GM23248 (cell line): Measurements from ENCODE around the gene TSPOAP1. TPM values are rescaled to one million over a fixed set of nuclear protein-coding genes. Genes with fewer than 3 reads are reported as not detected.

Source experiments
- DNase-seq: peaks from one replicate; pipeline ENCODE4 v3.0.0-alpha.2; 2015
- H2AFZ ChIP-seq: fragments of 200-600 bp; sonication (generic); 2 replicates; pipeline ENCODE4 v1.6.1; 2016; ENCODE audit warnings: antibody characterized with exemption
- H3F3A ChIP-seq: fragments of 200-600 bp; sonication (generic); 2 replicates; pipeline ENCODE4 v1.6.1; 2016; ENCODE audit warnings: mild to moderate bottlenecking, antibody characterized with exemption, mixed run types; ENCODE audit not compliant: insufficient read depth
- H3K27ac ChIP-seq: fragments of 200-600 bp; sonication (generic); 2 replicates; pipeline ENCODE4 v1.5.1; 2016; ENCODE audit warnings: mild to moderate bottlenecking
- H3K27me3 ChIP-seq: fragments of 200-600 bp; sonication (generic); replicated peaks from 2 replicates; pipeline ENCODE4 v1.6.1; 2016; ENCODE audit warnings: mild to moderate bottlenecking; ENCODE audit not compliant: insufficient read depth
- H3K36me3 ChIP-seq: fragments of 200-600 bp; sonication (generic); 2 replicates; pipeline ENCODE4 v1.6.1; 2016; ENCODE audit warnings: low read depth, mild to moderate bottlenecking
- H3K4me1 ChIP-seq: fragments of 200-600 bp; sonication (generic); 2 replicates; pipeline ENCODE4 v1.6.1; 2016; ENCODE audit warnings: mild to moderate bottlenecking; ENCODE audit not compliant: insufficient read depth
- H3K4me2 ChIP-seq: fragments of 200-600 bp; sonication (generic); one replicate; pipeline ENCODE4 v1.6.1; 2016; ENCODE audit warnings: mild to moderate bottlenecking; ENCODE audit not compliant: unreplicated experiment
- H3K4me3 ChIP-seq: fragments of 200-600 bp; sonication (generic); 2 replicates; pipeline ENCODE4 v1.5.1; 2016; ENCODE audit warnings: mild to moderate bottlenecking
- H3K79me2 ChIP-seq: fragments of 200-600 bp; sonication (generic); 2 replicates; pipeline ENCODE4 v1.6.1; 2016; ENCODE audit warnings: mild to moderate bottlenecking; ENCODE audit not compliant: insufficient read depth
- H3K9ac ChIP-seq: fragments of 200-600 bp; sonication (generic); 2 replicates; pipeline ENCODE4 v1.6.1; 2016; ENCODE audit warnings: mild to moderate bottlenecking
- H3K9me2 ChIP-seq: fragments of 200-600 bp; sonication (generic); 2 replicates; pipeline ENCODE4 v1.6.1; 2016; ENCODE audit warnings: mixed run types, mild to moderate bottlenecking, moderate library complexity; ENCODE audit not compliant: insufficient read depth
- H3K9me3 ChIP-seq: fragments of 200-600 bp; sonication (generic); one replicate; pipeline ENCODE4 v1.6.1; 2017; ENCODE audit warnings: low read depth
- H4K20me1 ChIP-seq: fragments of 200-600 bp; sonication (generic); 2 replicates; pipeline ENCODE4 v1.6.0; 2016; ENCODE audit not compliant: insufficient read depth
- EZH2 ChIP-seq: fragments of 200-600 bp; sonication (generic); IDR thresholded peaks from 2 replicates; pipeline ENCODE4 v1.6.1; 2018; ENCODE audit warnings: antibody characterized with exemption, mild to moderate bottlenecking; ENCODE audit not compliant: insufficient read depth, poor library complexity, severe bottlenecking
- EZH2phosphoT487 ChIP-seq: fragments of 200-600 bp; sonication (generic); IDR thresholded peaks from 2 replicates; pipeline ENCODE4 v1.6.1; 2018; ENCODE audit warnings: antibody characterized with exemption, moderate library complexity, mild to moderate bottlenecking, low read depth; ENCODE audit not compliant: insufficient read depth
- WGBS, 2 experiments: methylation state at CpG; one replicate each; pipeline ENCODE4 v1.1.6; 2015 to 2017; ENCODE audit warnings: low lambda C conversion rate in 2 of 2, low coverage in 1 of 2; ENCODE audit errors: missing lambda C conversion rate in 2 of 2; 5-methylcytosine and 5-hydroxymethylcytosine counted together
- in situ Hi-C: fragments of 300-500 bp; cut with MboI; formaldehyde crosslinking; loops from 2 replicates; pipeline ENCODE4 v1.15.0; 2020
- polyA plus RNA-seq: library from polyadenylated mRNA; unstranded; fragments of >200 nt; fragmentation: Nextera tagmentation; extraction: Ambion mirVana; gene quantifications from 2 replicates; pipeline ENCODE4 v1.2.1, GENCODE V29; 2016
- total RNA-seq: library from RNA; depleted of rRNA; stranded (reverse); fragments of >200 nt; shearing (Covaris generic); gene quantifications from 2 replicates; pipeline ENCODE4 v1.2.3, GENCODE V29; 2014

The TSPOAP1 gene
- total and polyA plus RNA-seq, 2 experiments from 2014 or later = 0.76 to 1.0 TPM

DNA sequence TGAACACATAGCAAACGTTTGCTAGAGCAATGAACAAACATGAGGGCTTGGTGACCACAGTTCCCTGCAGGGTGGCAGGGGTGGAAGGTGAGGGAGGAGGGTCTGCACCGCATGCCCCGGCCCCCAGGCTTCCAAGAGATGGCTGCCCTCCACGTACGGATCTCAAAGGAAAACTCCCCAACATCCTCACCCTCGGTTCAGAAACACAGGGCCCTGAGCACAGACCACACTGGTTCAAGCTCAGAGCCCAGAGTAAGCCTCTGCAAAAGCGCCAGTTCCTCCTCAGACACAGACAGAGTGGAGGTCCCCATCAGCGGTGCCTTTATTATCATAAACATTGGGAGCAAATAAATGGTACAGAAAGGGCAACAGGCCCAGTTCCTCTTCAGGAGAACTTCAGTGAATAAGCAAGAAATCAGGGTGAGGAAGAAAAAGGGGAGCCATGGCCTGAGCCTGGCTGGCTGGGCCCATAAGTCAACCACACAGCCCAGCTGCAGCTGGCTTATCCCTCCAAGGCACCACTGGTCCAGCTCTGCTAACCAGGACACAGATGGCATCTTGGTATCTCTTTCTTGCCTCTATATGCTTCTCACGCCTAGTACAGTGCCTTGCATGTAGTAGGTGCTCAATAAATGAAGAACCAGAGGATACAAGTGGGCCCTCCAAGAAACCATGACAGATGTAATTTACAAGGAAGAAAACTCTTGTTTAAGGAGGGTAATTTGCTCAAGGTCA lies 58.9 kb downstream of the TSPOAP1 start:
- no peak for DNase-seq
- TF ChIP-seq EZH2phosphoT487 = no peak
- no peak for TF ChIP-seq EZH2

DNA sequence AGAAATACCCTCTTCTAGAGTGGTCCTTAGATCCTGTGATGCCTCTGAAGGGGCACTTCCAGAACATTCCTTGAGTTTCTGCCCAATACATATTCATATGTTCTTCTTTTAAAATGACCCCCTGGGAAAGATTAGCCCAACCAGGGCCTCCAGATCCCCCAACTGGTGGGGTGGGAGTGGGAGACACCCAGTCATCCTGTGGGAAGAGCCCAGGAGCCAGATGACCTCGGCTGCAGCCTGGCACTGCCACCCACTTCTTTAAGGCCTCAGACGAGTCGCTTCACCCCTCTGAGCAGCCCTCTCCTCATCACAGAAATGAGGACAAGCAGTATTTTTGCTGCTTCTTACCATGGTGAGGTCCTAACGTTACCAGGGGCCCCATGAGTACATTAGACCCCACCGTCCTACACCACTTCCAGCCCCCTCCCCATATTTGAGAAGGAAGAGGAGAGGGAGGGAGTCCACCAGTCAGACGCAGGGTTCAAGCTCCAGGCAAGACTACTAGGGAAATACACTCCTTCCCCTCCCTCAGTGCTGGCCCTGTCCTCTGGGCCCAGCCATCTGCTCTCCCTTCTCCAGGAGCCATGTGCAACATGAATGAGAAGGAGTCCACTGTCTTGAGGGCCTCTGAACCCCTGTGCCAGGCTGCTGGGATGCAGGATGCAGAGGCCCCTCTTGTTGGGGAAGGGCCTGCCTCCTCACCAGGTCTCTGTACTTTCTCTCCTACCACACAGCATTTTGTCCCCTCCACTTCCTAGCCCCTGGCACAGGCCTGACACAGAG lies 59.6 kb downstream of the TSPOAP1 start:
- H4K20me1 ChIP-seq = no peaks in the 10 kb centered on the region
- H3K9me2 ChIP-seq = no peaks in the 10 kb centered on the region
- H3K4me1 ChIP-seq = no peaks in the 10 kb centered on the region
- no peaks in the 10 kb centered on the region for H3F3A ChIP-seq
- no peak overlapping the region for H2AFZ ChIP-seq
- H3K4me2 ChIP-seq = no peak overlapping the region
- peaks cover 19% of the 10 kb centered on the region; the same call in 1 of the 2 replicates for H3K27me3 ChIP-seq
- no peaks in the 10 kb centered on the region for H3K36me3 ChIP-seq
- no peak overlapping the region for H3K4me3 ChIP-seq
- no peak for TF ChIP-seq EZH2phosphoT487
- no peaks in the 10 kb centered on the region for H3K79me2 ChIP-seq
- in situ Hi-C loops = no loop called here
- no peaks in the 10 kb centered on the region for H3K9me3 ChIP-seq
- WGBS, 2 experiments = 30 to 42% methylated on average over 6 of the region's 6 CpGs
- no peak overlapping the region for H3K27ac ChIP-seq
- DNase-seq = no peak
- H3K9ac ChIP-seq = no peak overlapping the region

More for the DNA sequence above, 58.9 kb downstream of the TSPOAP1 start:
- Histone ChIP-seq H3K4me2 (no peak overlapping the region), H3K79me2 (no peaks in the 10 kb centered on the region), H3K27ac (no peak overlapping the region), H4K20me1 (no peaks in the 10 kb centered on the region), H3K27me3 (0 out of 2 replicates have a peak, but pooled peaks cover 11% of the 10 kb centered on the region), H3K4me1 (no peaks in the 10 kb centered on the region), H3K36me3 (no peaks in the 10 kb centered on the region), H3K9ac (no peak overlapping the region), H2AFZ (no peak overlapping the region), H3K4me3 (no peak overlapping the region), H3F3A (no peaks in the 10 kb centered on the region), H3K9me3 (no peaks in the 10 kb centered on the region), H3K9me2 (no peaks in the 10 kb centered on the region)
- 38 to 43% methylated on average over 9 of the region's 9 CpGs for WGBS, 2 experiments
- in situ Hi-C loops = no loop called here

DNA sequence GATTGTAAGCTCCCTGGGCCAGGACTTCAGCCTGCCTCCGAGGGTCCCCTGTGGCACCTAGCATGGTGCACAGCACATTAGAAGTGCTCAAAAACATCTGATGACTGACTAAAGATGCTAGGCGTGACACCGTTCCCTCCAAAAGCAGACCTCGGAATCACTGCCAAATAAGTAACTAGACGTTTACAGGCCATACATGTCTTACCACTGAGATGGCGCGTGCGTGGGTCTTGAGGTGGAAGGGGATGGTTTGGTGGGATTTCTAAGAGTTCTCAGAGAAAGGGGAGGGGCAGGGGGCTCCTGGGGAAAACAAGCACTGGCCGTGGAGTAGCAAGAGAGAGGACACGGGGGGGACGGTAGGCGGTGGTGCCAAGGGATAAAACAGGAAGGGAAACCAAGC lies 60.3 kb downstream of the TSPOAP1 start:
- WGBS, 2 experiments = 60 to 64% methylated on average over 9 to 12 of the region's 12 CpGs
- no peaks in the 10 kb centered on the region for H3K9me3 ChIP-seq
- in situ Hi-C loops = no loop called here

DNA sequence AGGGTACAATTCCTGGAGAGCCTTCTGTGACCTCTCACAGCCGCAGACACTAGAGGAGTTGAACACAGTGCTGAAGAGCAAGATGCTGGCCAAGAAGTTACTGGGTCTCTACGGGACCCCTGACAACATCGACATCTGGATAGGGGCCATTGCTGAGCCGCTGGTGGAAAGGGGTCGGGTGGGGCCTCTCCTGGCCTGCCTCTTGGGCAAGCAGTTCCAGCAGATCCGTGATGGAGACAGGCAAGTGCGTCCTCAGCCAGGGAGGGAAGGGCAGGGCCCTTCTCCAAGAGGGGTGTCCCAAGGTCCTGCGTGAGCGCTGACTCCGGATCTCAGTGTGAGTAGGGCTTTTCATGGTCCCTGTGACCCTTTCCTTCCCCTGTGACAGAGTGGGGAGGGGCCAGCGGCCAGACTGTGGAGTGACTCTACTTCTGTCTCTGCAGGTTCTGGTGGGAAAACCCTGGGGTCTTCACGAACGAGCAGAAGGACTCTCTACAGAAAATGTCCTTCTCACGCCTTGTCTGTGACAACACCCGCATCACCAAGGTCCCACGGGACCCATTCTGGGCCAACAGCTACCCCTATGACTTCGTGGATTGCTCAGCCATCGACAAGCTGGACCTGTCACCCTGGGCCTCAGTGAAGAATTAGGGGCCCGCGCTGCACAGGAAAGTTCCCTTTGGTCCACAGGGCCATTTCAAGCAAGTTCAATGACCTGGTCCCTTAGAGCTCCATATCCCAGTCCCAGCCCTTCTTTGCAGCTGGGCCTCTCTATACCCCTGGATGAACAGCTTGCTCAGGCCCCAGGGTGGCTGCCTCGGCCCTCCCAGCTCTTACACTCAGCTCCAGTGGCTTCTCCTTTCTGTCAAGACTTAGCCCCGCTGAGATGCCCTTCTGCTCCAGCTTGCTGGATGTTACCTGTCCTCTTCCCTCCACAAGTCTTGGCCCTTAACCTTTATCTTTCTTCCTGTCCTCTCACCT lies 61.0 kb downstream of the TSPOAP1 start:
- DNase-seq = no peak
- in situ Hi-C loops = no loop called here
- H3K9ac ChIP-seq = no peak overlapping the region
- H3K4me1 ChIP-seq = no peaks in the 10 kb centered on the region
- no peak overlapping the region for H3K27ac ChIP-seq
- no peaks in the 10 kb centered on the region for H3K9me2 ChIP-seq
- H2AFZ ChIP-seq = no peak overlapping the region
- H3F3A ChIP-seq = no peaks in the 10 kb centered on the region
- no peaks in the 10 kb centered on the region for H4K20me1 ChIP-seq
- H3K36me3 ChIP-seq = no peaks in the 10 kb centered on the region
- TF ChIP-seq EZH2phosphoT487 (no peak), EZH2 (no peak)
- H3K9me3 ChIP-seq = no peaks in the 10 kb centered on the region
- no peak overlapping the region for H3K4me3 ChIP-seq
- peaks cover 31% of the 10 kb centered on the region; the same call in 1 of the 2 replicates for H3K27me3 ChIP-seq
- H3K4me2 ChIP-seq = no peak overlapping the region
- 46% methylated on average over 22 of the region's 22 CpGs for WGBS, 2 experiments
- no peaks in the 10 kb centered on the region for H3K79me2 ChIP-seq

More for the DNA sequence above, 60.3 kb downstream of the TSPOAP1 start:
- no peaks in the 10 kb centered on the region for H3K4me1 ChIP-seq
- no peak overlapping the region for H3K27ac ChIP-seq
- H3K4me3 ChIP-seq = no peak overlapping the region
- TF ChIP-seq EZH2 (no peak), EZH2phosphoT487 (no peak)
- H3K27me3 ChIP-seq = peaks cover 24% of the 10 kb centered on the region; the same call in 1 of the 2 replicates
- H3K9ac ChIP-seq = no peak overlapping the region
- H3F3A ChIP-seq = no peaks in the 10 kb centered on the region
- no peaks in the 10 kb centered on the region for H3K79me2 ChIP-seq
- H3K4me2 ChIP-seq = no peak overlapping the region
- H4K20me1 ChIP-seq = no peaks in the 10 kb centered on the region
- H3K9me2 ChIP-seq = no peaks in the 10 kb centered on the region
- DNase-seq = no peak
- no peaks in the 10 kb centered on the region for H3K36me3 ChIP-seq
- H2AFZ ChIP-seq = no peak overlapping the region
